Measurements from ENCODE around the gene EMD.

The EMD gene

GRCh38 chrX:154419189-154419588, 40.1 kb downstream of the EMD start:
- DNase-seq (ENCODE audit: low read depth): no peak

- DNase-seq (ENCODE audit: low read depth): no peak
These were observed 40.8 kb downstream of the EMD start for GRCh38 chrX:154419688-154420401.

GRCh38 chrX:154420402-154420756, 41.3 kb downstream of the EMD start:
- no peak for DNase-seq (ENCODE audit: low read depth)

GRCh38 chrX:154426916-154427770, 48.0 kb downstream of the EMD start:
- no peak for DNase-seq (ENCODE audit: low read depth)

- no peak for DNase-seq (ENCODE audit: low read depth)
These were observed 49.4 kb downstream of the EMD start, which contains the start of gene ATP6AP1 for GRCh38 chrX:154428176-154429171. ATP6AP1 (plus strand) TSS chrX:154428677; CDS start chrX:154428693, 16 bp downstream.

- DNase-seq (ENCODE audit: low read depth): no peak
These were observed 50.6 kb downstream of the EMD start for GRCh38 chrX:154429711-154430110.

- DNase-seq (ENCODE audit: low read depth): no peak
These were observed 51.4 kb downstream of the EMD start for GRCh38 chrX:154430479-154430878.

GRCh38 chrX:154430916-154431315, 51.8 kb downstream of the EMD start:
- DNase-seq (ENCODE audit: low read depth): no peak
